Type B pancreatic cell (in vitro differentiated cells): ENCODE measurements around the gene FIS1. TPM values are rescaled to one million over a fixed set of nuclear protein-coding genes. Genes with fewer than 3 reads are reported as not detected.

Experiments
- DNase-seq: peaks from one replicate; pipeline ENCODE4 v3.0.0; 2021; ENCODE audit warnings: mixed read lengths; ENCODE audit not compliant: unreplicated experiment; ENCODE audit errors: extremely low spot score
- H3K27ac Mint-ChIP-seq: 2 replicates; pipeline ENCODE4 v1.8.0; 2021; ENCODE audit warnings: mild to moderate bottlenecking, mixed read lengths
- H3K27me3 Mint-ChIP-seq: 2 replicates; pipeline ENCODE4 v1.8.0; 2021; ENCODE audit warnings: mixed read lengths
- H3K36me3 Mint-ChIP-seq: 2 replicates; pipeline ENCODE4 v1.8.0; 2021; ENCODE audit warnings: mixed read lengths
- H3K4me1 Mint-ChIP-seq: one replicate; pipeline ENCODE4 v1.8.0; 2021; ENCODE audit warnings: mixed read lengths; ENCODE audit not compliant: unreplicated experiment
- H3K4me3 Mint-ChIP-seq: 2 replicates; pipeline ENCODE4 v1.8.0; 2021; ENCODE audit warnings: mild to moderate bottlenecking, mixed read lengths
- H3K9me3 Mint-ChIP-seq: 2 replicates; pipeline ENCODE4 v1.8.0; 2021; ENCODE audit warnings: mixed read lengths
- total RNA-seq: library from RNA; stranded (reverse); gene quantifications from 2 replicates; pipeline ENCODE4 v1.2.1, GENCODE V29; 2021; ENCODE audit warnings: low replicate concordance
- TF ChIP-seq, protein P1 (sequence below): fragments of 200-600 bp; sonication (generic); conservative IDR thresholded peaks from 2 replicates; pipeline ENCODE4 v1.5.0; 2021; ENCODE audit warnings: antibody characterized with exemption, mild to moderate bottlenecking

Gene FIS1
- total RNA-seq, 1 donor from 2014 or later: 110 TPM

DNA sequence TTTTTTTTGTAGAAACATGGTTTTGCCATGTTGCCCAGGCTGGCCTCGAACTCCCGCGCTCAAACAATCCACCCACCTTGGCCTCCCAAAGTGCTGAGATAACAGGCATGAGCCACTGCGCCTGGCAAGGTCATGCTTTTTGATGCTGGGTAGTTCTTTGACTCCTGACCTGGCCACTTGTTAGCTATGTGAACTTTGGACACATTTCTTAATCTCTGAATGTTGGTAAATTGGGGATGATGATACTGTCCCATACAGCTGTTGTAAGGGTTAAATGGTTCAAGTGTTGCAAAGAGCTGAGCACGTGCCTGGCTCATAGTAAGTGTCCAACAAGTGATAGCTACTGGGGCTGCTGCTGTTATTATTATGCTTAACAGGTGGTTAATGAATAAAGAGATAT lies 24.6 kb downstream of the FIS1 start:
- Mint-ChIP-seq H3K36me3 (peaks cover 6% of the 10 kb centered on the region), H3K27ac (no peak overlapping the region), H3K27me3 (no peaks in the 10 kb centered on the region), H3K4me3 (peak overlapping the region; percentile 72), H3K9me3 (no peaks in the 10 kb centered on the region), H3K4me1 (peaks cover 19% of the 10 kb centered on the region)
- TF ChIP-seq, protein P1, sequence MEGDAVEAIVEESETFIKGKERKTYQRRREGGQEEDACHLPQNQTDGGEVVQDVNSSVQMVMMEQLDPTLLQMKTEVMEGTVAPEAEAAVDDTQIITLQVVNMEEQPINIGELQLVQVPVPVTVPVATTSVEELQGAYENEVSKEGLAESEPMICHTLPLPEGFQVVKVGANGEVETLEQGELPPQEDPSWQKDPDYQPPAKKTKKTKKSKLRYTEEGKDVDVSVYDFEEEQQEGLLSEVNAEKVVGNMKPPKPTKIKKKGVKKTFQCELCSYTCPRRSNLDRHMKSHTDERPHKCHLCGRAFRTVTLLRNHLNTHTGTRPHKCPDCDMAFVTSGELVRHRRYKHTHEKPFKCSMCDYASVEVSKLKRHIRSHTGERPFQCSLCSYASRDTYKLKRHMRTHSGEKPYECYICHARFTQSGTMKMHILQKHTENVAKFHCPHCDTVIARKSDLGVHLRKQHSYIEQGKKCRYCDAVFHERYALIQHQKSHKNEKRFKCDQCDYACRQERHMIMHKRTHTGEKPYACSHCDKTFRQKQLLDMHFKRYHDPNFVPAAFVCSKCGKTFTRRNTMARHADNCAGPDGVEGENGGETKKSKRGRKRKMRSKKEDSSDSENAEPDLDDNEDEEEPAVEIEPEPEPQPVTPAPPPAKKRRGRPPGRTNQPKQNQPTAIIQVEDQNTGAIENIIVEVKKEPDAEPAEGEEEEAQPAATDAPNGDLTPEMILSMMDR: no peak
- no peak for DNase-seq

DNA sequence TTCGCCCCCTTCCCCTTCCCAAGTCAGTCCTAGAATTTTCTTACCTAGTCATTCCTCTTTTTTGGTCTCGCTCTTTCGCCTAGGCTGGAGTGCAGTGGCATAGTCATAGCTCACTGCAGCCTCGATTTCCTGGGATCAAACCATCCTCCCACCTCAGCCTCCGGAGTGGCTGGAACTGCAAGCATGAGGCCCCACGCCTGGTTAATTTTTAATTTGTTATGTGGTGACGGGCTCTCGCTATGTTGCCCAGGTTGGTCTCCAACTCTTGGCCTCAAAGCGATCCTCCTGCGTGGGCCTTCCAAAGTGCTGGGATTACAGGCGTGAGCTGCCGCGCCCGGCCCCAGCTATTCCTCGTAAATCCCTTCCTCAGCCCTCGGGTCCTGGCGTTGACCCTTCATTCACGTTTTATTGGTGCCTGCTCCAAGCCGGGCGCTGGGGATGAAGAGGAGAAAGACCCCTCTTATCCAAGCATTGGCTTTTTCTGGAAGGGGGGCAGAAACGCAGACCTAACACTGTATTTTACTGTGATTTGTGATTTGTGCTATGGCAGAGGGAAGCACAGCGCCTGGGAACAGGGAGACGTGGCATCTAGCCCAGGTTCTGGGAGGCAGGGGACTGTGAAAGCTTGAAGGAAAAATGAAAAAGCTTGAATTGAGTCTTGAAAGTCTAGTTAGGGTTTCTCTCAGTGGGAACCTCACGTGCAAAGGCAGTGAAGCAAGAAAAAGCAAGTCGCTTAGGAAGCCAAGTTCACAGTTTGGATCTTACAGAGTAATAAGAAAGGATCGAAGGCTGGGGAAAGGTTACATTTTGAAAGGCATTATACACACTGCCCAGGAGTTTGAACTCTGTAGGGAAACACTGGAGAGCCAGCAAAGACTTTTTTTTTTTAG lies 26.4 kb downstream of the FIS1 start:
- DNase-seq: no peak
- no peaks in the 10 kb centered on the region for H3K9me3 Mint-ChIP-seq
- peak overlapping the region; percentile 99 for H3K4me3 Mint-ChIP-seq
- TF ChIP-seq, protein P1: no peak
- H3K27me3 Mint-ChIP-seq: no peaks in the 10 kb centered on the region
- peak overlapping the region; percentile 94 for H3K27ac Mint-ChIP-seq
- H3K4me1 Mint-ChIP-seq: peaks cover 19% of the 10 kb centered on the region
- H3K36me3 Mint-ChIP-seq: peaks cover 3% of the 10 kb centered on the region

DNA sequence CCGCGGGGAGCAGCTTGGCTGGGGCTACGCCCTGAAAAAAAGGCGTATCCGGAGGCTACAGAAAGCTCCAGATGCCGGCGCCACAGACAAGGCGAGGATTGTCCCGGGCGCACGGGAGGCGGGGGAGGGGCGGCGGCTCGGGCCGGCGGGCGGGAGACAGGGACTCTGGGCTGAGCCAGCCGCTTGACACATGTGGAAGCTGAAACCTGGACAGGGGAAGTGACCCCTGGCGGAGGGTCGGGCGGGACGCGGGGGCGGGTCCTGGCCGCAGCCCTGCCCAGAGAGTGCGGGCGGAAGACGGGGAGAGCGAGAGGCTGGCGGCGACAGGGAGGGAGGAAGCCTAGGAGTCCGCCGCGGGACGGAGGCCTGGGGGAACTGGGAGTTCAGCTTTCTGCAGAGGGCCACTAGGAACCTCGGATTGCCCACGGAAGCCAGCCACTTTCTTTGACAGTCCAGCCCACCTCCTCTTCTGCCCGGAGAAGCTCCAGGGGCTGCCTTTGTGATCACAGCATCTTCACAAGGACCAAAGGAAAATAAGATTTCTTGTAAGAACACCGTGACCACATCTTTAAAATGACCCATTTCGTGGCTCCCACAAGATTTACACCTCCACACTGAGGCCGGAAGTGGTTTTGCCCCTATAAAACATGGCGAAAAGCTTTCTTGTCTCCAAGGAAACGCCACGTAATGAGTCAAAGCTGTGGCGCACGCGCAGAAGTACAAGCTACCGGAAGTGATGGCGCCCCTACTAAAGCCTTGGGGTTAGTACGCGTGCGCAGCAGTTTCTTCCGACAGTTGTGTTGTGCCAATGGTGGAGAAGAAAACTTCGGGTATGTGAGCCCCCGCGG lies 27.3 kb downstream of the FIS1 start, which contains the start of the genes PLOD3 and ZNHIT1:
PLOD3 (minus strand) TSS at position 194 of the 848 bp plus-strand sequence. CDS start 307 bp downstream, outside the sequence.
ZNHIT1 (plus strand) TSS at position 778 of the 848 bp plus-strand sequence; CDS start at position 809, 31 bp downstream.
- Mint-ChIP-seq H3K27me3 (no peaks in the 10 kb centered on the region), H3K9me3 (no peaks in the 10 kb centered on the region), H3K4me3 (peak within 1 kb of the TSS; percentile 99), H3K36me3 (peaks cover 3% of the 10 kb centered on the region), H3K4me1 (peaks cover 19% of the 10 kb centered on the region), H3K27ac (peak within 1 kb of the TSS; percentile 94)
- peak; percentile 92 for DNase-seq
- TF ChIP-seq, protein P1: peak; percentile 56

DNA sequence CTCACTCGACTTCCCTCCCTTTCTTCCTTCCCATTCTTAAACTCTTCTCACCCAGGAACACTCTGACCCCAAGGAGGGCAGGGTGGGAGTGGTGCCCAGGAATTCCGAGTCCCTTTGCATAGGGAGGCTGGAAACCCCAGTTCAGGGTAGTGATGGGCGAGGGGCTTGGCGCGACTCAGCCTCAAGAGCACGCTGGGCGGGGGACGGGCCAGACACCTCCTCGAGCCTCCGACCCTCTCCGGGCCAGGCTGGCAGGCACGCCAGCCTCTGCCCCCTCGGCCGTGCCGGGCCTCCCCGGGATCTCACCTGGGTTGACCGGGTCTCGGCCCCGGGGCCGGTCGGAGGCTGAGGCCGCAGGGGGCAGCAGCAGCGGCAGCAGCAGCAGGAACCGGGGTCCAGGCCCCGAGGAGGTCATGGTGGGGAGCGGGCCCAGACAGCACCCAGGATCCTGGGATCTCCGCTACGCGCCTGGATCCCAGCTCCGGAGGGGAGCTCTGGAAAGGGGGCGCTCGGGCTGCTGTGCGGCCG lies 28.0 kb downstream of the FIS1 start:
- no peak for DNase-seq

More for the DNA sequence above, 28.0 kb downstream of the FIS1 start:
- no peaks in the 10 kb centered on the region for H3K27me3 Mint-ChIP-seq
- TF ChIP-seq, protein P1: no peak
- H3K4me1 Mint-ChIP-seq: peaks cover 19% of the 10 kb centered on the region
- H3K9me3 Mint-ChIP-seq: no peaks in the 10 kb centered on the region
- peak overlapping the region; percentile 99 for H3K4me3 Mint-ChIP-seq
- peak overlapping the region; percentile 43 for H3K27ac Mint-ChIP-seq
- H3K36me3 Mint-ChIP-seq: peaks cover 3% of the 10 kb centered on the region
